K562 (cell line): ENCODE results near the gene ASF1B. TPM values are rescaled to one million over a fixed set of nuclear protein-coding genes. Genes with fewer than 3 reads are reported as not detected.

Experiments
- CBX2 ChIP-seq: fragments of 200-600 bp; sonication (generic); IDR thresholded peaks from one replicate; pipeline ENCODE4 v1.6.1; 2012; ENCODE audit warnings: mild to moderate bottlenecking, low read length, inconsistent platforms; ENCODE audit not compliant: insufficient read depth, poor library complexity, severe bottlenecking
- CBX5 ChIP-seq: IDR thresholded peaks from 2 replicates; pipeline ENCODE4 v1.6.1; 2014; ENCODE audit warnings: low read depth, borderline replicate concordance
- CEBPB ChIP-seq: fragments of 450-650 bp; IDR thresholded peaks from 2 replicates; pipeline ENCODE4 v1.6.1; 2016; ENCODE audit warnings: missing genetic modification characterization, missing compliant biosample characterization
- CREB3 ChIP-seq: fragments of 450-650 bp; conservative IDR thresholded peaks from 2 replicates; pipeline ENCODE4 v1.6.1; 2016; ENCODE audit warnings: missing genetic modification characterization, low read depth, mild to moderate bottlenecking, missing compliant biosample characterization, moderate library complexity
- E2F3 ChIP-seq: fragments of 250-450 bp; sonication (Bioruptor Pico); IDR thresholded peaks from 2 replicates; pipeline ENCODE4 v1.4.0; 2020; ENCODE audit warnings: mild to moderate bottlenecking
- FIP1L1 ChIP-seq: fragments of 200-400 bp; formaldehyde crosslinking; IDR thresholded peaks from 2 replicates; pipeline ENCODE4 v1.6.1; 2018; ENCODE audit warnings: mild to moderate bottlenecking, low read depth, low read length; ENCODE audit not compliant: poor library complexity, severe bottlenecking
- HDAC3 ChIP-seq: fragments of 450-650 bp; IDR thresholded peaks from 2 replicates; pipeline ENCODE4 v1.6.1; 2018; ENCODE audit warnings: borderline replicate concordance, mild to moderate bottlenecking, moderate library complexity; ENCODE audit not compliant: partially characterized antibody
- JUNB ChIP-seq: fragments of 450-650 bp; formaldehyde crosslinking; conservative IDR thresholded peaks from 2 replicates; pipeline ENCODE4 v1.4.0; 2020; ENCODE audit warnings: mild to moderate bottlenecking
- SAP30 ChIP-seq: fragments of 200-600 bp; sonication (generic); IDR thresholded peaks from 2 replicates; pipeline ENCODE4 v1.6.1; 2012; ENCODE audit warnings: borderline replicate concordance, low read depth, mild to moderate bottlenecking, moderate library complexity, low read length, control low read depth, inconsistent platforms; ENCODE audit not compliant: insufficient read depth, poor library complexity, severe bottlenecking
- SP1 ChIP-seq: sonication (generic); formaldehyde crosslinking; IDR thresholded peaks from 2 replicates; pipeline ENCODE4 v1.8.1; 2022; ENCODE audit warnings: mild to moderate bottlenecking, missing genetic modification reagents
- THRAP3 ChIP-seq: fragments of 450-650 bp; IDR thresholded peaks from 2 replicates; pipeline ENCODE4 v1.6.1; 2016; ENCODE audit warnings: mild to moderate bottlenecking, inconsistent platforms, borderline replicate concordance
- ZNF707 ChIP-seq: fragments of 250-450 bp; sonication (Bioruptor Pico); conservative IDR thresholded peaks from 2 replicates; pipeline ENCODE4 v1.8.0; 2022; ENCODE audit warnings: inconsistent platforms, mild to moderate bottlenecking, moderate library complexity
- polyA plus RNA-seq, 8 experiments: library from polyadenylated mRNA; depleted of rRNA in 4 of 8; stranded (reverse) in 5 of 8; unstranded in 3 of 8; fragments of >200 nt; fragmentation: Nextera tagmentation in 2 of 8; fragmentation: Illumina TruSeq in 1 of 8; extraction: Ambion mirVana in 2 of 8; extraction: Trizol in 1 of 8; gene quantifications; 2 replicates each; pipeline versions ENCODE4 v1.2.1 to v1.2.3, GENCODE V29; 2011 to 2014; ENCODE audit warnings: inconsistent platforms in 1 of 8, missing spikeins in 1 of 8
- total RNA-seq, 7 experiments: library from RNA; depleted of rRNA in 6 of 7; stranded (reverse); fragments of >200 nt in 6 of 7; fragmentation: Illumina TruSeq in 2 of 7; extraction: Trizol in 2 of 7; gene quantifications; 2 replicates each; pipeline versions ENCODE4 v1.2.1 to v1.2.3, GENCODE V29; 2011 to 2021; ENCODE audit warnings: low replicate concordance in 1 of 7
- TF ChIP-seq, protein P1 (sequence below): sonication (generic); formaldehyde crosslinking; IDR thresholded peaks from 2 replicates; pipeline ENCODE4 v1.8.0; 2023; ENCODE audit warnings: mild to moderate bottlenecking, missing genetic modification reagents
- TF ChIP-seq, protein P2 (sequence below): fragments of 250-450 bp; sonication (Bioruptor Pico); IDR thresholded peaks from 2 replicates; pipeline ENCODE4 v1.8.0; 2022; ENCODE audit warnings: inconsistent platforms, mild to moderate bottlenecking, moderate library complexity, borderline replicate concordance
- TF ChIP-seq, protein P3 (sequence below), 2 experiments: IDR thresholded peaks; 2 replicates each; pipeline ENCODE4 v1.6.1; 2012; ENCODE audit warnings: improper control_type of control experiment in 2 of 2, low read depth in 2 of 2, low read length in 2 of 2, borderline replicate concordance in 1 of 2
- TF ChIP-seq, protein P4 (sequence below): fragments of 250-450 bp; sonication (Bioruptor Pico); IDR thresholded peaks from 2 replicates; pipeline ENCODE4 v1.5.0; 2021; ENCODE audit warnings: mild to moderate bottlenecking, moderate library complexity

The ASF1B gene
- total and polyA plus RNA-seq, 9 of the 15 experiments (the other 6 are each of a cell fraction or from before 2014, with no cell fraction given): 6.0 to 69.4 (median 53.3) TPM

- TF ChIP-seq, protein P1, sequence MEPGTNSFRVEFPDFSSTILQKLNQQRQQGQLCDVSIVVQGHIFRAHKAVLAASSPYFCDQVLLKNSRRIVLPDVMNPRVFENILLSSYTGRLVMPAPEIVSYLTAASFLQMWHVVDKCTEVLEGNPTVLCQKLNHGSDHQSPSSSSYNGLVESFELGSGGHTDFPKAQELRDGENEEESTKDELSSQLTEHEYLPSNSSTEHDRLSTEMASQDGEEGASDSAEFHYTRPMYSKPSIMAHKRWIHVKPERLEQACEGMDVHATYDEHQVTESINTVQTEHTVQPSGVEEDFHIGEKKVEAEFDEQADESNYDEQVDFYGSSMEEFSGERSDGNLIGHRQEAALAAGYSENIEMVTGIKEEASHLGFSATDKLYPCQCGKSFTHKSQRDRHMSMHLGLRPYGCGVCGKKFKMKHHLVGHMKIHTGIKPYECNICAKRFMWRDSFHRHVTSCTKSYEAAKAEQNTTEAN (CRISPR knock-in tag): no peak
- TF ChIP-seq, protein P2, sequence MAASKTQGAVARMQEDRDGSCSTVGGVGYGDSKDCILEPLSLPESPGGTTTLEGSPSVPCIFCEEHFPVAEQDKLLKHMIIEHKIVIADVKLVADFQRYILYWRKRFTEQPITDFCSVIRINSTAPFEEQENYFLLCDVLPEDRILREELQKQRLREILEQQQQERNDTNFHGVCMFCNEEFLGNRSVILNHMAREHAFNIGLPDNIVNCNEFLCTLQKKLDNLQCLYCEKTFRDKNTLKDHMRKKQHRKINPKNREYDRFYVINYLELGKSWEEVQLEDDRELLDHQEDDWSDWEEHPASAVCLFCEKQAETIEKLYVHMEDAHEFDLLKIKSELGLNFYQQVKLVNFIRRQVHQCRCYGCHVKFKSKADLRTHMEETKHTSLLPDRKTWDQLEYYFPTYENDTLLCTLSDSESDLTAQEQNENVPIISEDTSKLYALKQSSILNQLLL (CRISPR knock-in tag): no peak
- TF ChIP-seq CBX2: no peak
- no peak for TF ChIP-seq JUNB (CRISPR knock-in tag)
- TF ChIP-seq, protein P3, sequence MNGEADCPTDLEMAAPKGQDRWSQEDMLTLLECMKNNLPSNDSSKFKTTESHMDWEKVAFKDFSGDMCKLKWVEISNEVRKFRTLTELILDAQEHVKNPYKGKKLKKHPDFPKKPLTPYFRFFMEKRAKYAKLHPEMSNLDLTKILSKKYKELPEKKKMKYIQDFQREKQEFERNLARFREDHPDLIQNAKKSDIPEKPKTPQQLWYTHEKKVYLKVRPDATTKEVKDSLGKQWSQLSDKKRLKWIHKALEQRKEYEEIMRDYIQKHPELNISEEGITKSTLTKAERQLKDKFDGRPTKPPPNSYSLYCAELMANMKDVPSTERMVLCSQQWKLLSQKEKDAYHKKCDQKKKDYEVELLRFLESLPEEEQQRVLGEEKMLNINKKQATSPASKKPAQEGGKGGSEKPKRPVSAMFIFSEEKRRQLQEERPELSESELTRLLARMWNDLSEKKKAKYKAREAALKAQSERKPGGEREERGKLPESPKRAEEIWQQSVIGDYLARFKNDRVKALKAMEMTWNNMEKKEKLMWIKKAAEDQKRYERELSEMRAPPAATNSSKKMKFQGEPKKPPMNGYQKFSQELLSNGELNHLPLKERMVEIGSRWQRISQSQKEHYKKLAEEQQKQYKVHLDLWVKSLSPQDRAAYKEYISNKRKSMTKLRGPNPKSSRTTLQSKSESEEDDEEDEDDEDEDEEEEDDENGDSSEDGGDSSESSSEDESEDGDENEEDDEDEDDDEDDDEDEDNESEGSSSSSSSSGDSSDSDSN (IDR thresholded peaks at IDR 0.05; ENCODE audit: borderline replicate concordance in 1 of 2, low read depth in 2 of 2, low read length in 2 of 2): peak in 1 of 2 experiments; percentile 46; a peak in 1 of 4 replicates
- TF ChIP-seq CEBPB (tag): no peak
- TF ChIP-seq ZNF707 (CRISPR knock-in tag): no peak
- TF ChIP-seq FIP1L1: peak; percentile 25
- no peak for TF ChIP-seq CREB3 (tag)
- no peak for TF ChIP-seq THRAP3
- TF ChIP-seq SP1: peak; percentile 76
- no peak for TF ChIP-seq SAP30
- TF ChIP-seq HDAC3: no peak
- peak; percentile 71; the same call in 1 of the 2 replicates for TF ChIP-seq E2F3 (CRISPR knock-in tag)
- no peak for TF ChIP-seq CBX5
- TF ChIP-seq, protein P4, sequence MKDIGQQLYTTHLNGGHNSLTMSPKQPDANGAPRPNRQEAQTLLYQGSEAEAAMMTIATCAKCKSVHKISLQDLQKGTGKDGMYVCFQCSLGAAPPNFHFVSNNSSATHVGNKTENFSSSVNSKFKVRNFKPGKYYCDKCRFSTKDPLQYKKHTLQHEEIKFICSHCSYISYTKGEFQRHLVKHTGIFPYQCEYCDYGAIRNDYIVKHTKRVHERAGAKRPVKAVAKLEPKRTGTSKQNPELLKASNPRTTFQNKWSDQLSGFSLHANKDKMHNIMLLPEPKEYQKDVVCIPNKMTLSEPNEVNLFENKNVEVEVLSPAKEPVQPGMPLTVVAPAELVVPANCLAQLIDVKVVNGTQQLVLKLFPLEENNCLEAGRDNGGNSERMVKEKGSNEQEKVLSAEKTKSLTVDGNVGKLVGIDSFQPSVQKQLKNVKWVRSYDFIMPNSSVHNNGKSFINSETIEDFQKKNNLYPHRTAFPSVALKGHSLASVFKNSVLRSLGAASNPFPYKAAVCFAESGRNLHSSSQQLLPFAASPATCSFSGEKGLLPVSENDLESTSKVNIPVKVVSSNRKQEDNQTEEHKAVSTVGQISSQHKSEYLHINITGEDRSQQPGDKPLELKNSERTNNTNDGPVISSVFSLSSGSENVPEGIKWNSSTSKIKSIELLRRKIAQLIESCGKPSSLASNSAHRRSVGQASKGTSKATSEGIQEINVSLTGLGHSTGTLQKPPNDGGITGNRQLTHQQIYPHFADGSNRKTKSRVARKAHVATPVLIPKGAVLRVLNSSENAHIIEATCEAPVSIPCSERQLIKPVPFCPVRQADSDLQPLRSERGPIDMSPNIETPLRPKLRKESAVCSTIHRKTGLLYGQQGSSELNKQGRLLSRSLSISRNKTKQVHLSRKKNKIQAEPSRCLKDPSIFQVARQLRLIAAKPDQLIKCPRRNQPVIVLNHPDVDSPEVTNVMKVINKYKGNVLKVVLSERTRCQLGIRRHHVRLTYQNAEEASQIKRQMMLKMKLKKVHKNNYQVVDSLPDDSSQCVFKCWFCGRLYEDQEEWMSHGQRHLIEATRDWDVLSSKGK: no peak
These were observed 45.1 kb downstream of the ASF1B start (continued) for GRCh38 chr19:14091081-14091812.
